SIG-M5 treated with dmso at 0.1 percent for 504 hours (cell line): ENCODE data around the gene TBC1D12.

Source experiments
- DNase-seq: peaks from one replicate; lab custom pipeline; 2025; ENCODE audit not compliant: unreplicated experiment; lab: John Stamatoyannopoulos, UW

Gene TBC1D12

GRCh38 chr10:94405406-94405805 is 3.1 kb downstream of the TBC1D12 start:
- no peak for DNase-seq

GRCh38 chr10:94407668-94408067 is 5.3 kb downstream of the TBC1D12 start:
- no peak for DNase-seq

GRCh38 chr10:94409021-94409657 is 6.8 kb downstream of the TBC1D12 start:
- no peak for DNase-seq

- no peak for DNase-seq
These were observed 9.0 kb downstream of the TBC1D12 start for GRCh38 chr10:94411304-94411703.

- no peak for DNase-seq
These were observed 10.1 kb downstream of the TBC1D12 start for GRCh38 chr10:94412449-94412848.

- DNase-seq: no peak
These were observed 11.0 kb downstream of the TBC1D12 start for GRCh38 chr10:94413361-94413760.

- no peak for DNase-seq
These were observed 14.6 kb downstream of the TBC1D12 start for GRCh38 chr10:94416896-94417295.

GRCh38 chr10:94417321-94417720 is 15.0 kb downstream of the TBC1D12 start:
- DNase-seq: no peak

- DNase-seq: no peak
These were observed 18.2 kb downstream of the TBC1D12 start for GRCh38 chr10:94420516-94420915.

- no peak for DNase-seq
These were observed 18.7 kb downstream of the TBC1D12 start for GRCh38 chr10:94420998-94421528.

GRCh38 chr10:94423627-94424026 is 21.3 kb downstream of the TBC1D12 start:
- DNase-seq: no peak

GRCh38 chr10:94424714-94425337 is 22.5 kb downstream of the TBC1D12 start:
- no peak for DNase-seq

GRCh38 chr10:94425942-94426341 is 23.6 kb downstream of the TBC1D12 start:
- no peak for DNase-seq

- DNase-seq: peak; percentile 45
These were observed 24.8 kb downstream of the TBC1D12 start for GRCh38 chr10:94427166-94427565.

- DNase-seq: no peak
These were observed 26.7 kb downstream of the TBC1D12 start for GRCh38 chr10:94428766-94429707.

- no peak for DNase-seq
These were observed 28.4 kb downstream of the TBC1D12 start for GRCh38 chr10:94430701-94431100.

- no peak for DNase-seq
These were observed 30.1 kb downstream of the TBC1D12 start for GRCh38 chr10:94432443-94432842.

GRCh38 chr10:94439275-94439861 is 37.0 kb downstream of the TBC1D12 start:
- no peak for DNase-seq

GRCh38 chr10:94440096-94440495 is 37.8 kb downstream of the TBC1D12 start:
- DNase-seq: no peak

GRCh38 chr10:94443047-94443446 is 40.7 kb downstream of the TBC1D12 start:
- DNase-seq: no peak

- DNase-seq: no peak
These were observed 41.2 kb downstream of the TBC1D12 start for GRCh38 chr10:94443549-94443948.
